Kidney tubule cell (primary cell): ENCODE measurements around the gene ARHGAP18.

Source experiments
- DNase-seq: peaks from one replicate; pipeline ENCODE4 v3.0.0-alpha.2; 2018; ENCODE audit warnings: low spot score

Gene ARHGAP18

GRCh38 chr6:129643176-129643575 is 66.8 kb downstream of the ARHGAP18 start:
- no peak for DNase-seq

GRCh38 chr6:129642322-129642721 is 67.7 kb downstream of the ARHGAP18 start:
- DNase-seq: no peak

DNA sequence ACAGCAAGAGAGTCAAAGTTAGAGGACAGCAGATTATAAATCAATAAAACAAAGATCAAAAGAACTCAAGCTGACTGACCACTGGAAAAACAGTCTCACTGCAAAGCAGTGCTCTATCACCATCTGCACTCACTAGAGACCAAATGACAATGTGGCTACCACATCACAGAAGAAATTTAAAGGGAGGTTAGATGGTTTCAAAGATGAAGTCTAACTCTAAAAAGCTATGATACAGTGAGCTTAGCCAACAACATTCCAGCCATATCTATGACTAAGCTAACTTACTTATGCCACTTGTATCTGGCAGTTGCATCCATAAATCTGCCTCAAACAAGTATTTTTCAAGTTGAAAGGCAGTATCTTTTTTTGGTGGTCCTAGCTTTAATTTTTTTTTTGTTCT is 68.6 kb downstream of the ARHGAP18 start:
- DNase-seq: peak; percentile 43

GRCh38 chr6:129638686-129639085 is 71.3 kb downstream of the ARHGAP18 start:
- DNase-seq: no peak

- DNase-seq: no peak
Measured at GRCh38 chr6:129638055-129638684, 71.8 kb downstream of the ARHGAP18 start.

GRCh38 chr6:129637340-129638054 is 72.5 kb downstream of the ARHGAP18 start:
- no peak for DNase-seq

GRCh38 chr6:129635396-129636130 is 74.4 kb downstream of the ARHGAP18 start:
- DNase-seq: no peak

GRCh38 chr6:129634411-129635230 is 75.4 kb downstream of the ARHGAP18 start:
- DNase-seq: peak; percentile 54

GRCh38 chr6:129633529-129633928 is 76.4 kb downstream of the ARHGAP18 start:
- DNase-seq: no peak

GRCh38 chr6:129632172-129632613 is 77.8 kb downstream of the ARHGAP18 start:
- DNase-seq: no peak

- no peak for DNase-seq
Measured at GRCh38 chr6:129631070-129631469, 78.9 kb downstream of the ARHGAP18 start.

DNA sequence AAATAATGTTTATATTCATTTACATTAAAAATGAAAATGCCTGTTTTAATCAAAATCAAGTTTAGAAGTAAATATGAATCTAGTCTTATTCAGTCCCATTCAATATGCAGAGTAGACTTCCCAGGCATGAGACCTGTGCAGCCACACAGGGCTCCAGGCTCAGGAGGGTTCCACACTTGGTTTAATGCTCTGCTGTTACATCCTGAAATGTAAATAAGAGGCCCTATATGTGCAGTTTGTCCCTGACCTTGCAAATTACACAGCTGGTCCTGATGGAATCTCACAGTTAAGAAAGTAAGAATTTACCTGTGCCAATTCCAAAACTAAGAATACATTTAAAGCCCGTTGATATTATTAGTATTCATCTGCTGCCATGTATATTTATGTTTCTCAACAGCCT is 79.4 kb downstream of the ARHGAP18 start:
- DNase-seq: no peak

DNA sequence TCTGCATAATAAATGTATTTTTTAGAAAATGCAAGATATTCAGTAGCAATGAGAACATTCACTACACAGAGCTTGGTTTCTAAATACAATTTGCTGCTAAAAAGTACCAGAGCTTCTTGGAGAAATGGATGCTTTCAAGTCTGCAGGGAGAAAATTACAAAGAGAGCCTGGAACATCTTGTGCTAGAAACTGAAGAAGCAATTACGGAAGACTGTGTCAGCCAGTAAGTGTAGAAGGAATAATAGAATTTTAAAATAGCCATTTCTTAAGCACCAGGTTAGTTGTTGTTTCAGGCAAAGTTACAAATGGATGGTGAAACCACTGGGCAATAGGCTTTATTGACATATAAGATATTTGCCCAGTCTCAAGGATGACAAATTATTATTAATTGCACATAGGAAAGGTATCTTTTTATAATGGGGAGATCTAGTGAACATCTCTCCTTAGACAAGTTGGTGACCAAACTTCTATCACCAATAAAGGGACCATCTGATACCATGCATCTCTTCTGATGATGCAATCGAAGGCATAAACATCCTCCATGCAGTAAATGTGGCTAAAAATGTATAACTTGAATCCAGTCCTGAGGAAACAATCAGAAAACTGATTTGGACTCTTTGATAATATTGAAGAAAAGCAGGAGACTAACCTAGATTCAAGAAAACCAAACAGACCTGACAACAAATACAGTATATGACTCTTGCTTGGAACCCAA is 81.7 kb downstream of the ARHGAP18 start:
- no peak for DNase-seq

- DNase-seq: no peak
Measured at GRCh38 chr6:129624488-129624887, 85.5 kb downstream of the ARHGAP18 start.

DNA sequence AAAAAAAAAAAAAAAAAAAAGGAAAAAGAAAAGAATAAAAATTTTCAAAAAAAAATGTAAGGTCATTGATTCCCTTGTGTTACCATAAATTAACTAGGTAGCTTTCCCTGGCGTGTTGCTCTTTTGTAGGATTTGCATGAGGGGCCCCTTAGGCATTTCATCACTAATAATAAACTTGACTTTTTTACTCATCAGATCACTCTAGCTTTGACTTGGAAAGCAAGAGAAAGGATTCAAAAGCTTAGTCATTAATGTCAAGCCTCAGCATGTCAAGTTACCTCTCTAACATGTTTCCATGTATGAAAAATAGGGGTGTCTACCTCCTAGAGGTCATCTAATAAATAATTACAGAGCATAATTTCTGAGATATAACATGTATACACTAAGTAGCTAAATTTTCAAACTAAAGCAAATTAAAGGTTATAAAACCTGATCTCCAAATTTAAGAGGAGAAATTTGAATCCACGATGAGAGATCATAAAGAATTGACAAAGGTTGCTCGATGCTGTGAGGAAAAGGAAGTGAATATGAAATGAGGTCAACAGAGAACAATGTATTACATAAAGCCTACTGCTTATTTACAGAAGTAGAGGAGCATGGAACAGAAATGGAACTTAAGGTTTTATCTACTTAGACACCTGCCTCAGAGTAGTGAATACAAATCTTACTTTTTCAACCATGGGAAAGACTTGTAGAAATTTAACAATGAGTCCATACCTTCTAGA is 86.8 kb downstream of the ARHGAP18 start:
- no peak for DNase-seq

GRCh38 chr6:129621252-129621651 is 88.7 kb downstream of the ARHGAP18 start:
- peak; percentile 42 for DNase-seq

- DNase-seq: no peak
Measured at GRCh38 chr6:129620234-129620610, 89.8 kb downstream of the ARHGAP18 start.

- no peak for DNase-seq
Measured at GRCh38 chr6:129619579-129620233, 90.3 kb downstream of the ARHGAP18 start.

- no peak for DNase-seq
Measured at GRCh38 chr6:129617986-129618385, 92.0 kb downstream of the ARHGAP18 start.

DNA sequence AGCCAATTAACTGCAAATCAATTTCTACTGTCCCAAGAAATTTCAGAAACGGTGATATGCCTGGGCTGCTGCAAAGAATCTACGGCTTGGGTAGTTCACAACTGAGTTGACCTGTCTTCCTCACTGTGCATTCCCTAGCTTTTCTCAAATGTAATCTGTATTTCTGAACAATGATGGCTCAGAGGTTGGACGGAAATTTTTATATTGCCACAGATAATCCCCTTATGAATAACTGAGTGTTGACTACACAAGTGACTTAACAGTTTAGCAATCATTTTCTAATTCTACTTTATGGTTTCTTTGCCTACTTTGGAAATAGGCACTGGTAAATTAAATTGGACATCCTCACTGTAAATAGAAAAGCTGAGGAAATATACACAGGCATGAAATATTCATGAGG is 94.5 kb downstream of the ARHGAP18 start:
- no peak for DNase-seq
